Right lobe of liver (tissue), 4 donors: Measurements from ENCODE around the gene PGM3.

Experiments
- POLR2A ChIP-seq: fragments of 450-650 bp; IDR thresholded peaks from one replicate; pipeline ENCODE4 v1.6.1; 2017; ENCODE audit warnings: antibody characterized with exemption, mild to moderate bottlenecking
- TF ChIP-seq, protein P1 (sequence below), 4 donors: fragments of 200-600 bp in 3 of 4; fragments of 450-650 bp in 1 of 4; IDR thresholded peaks; one replicate each; pipeline versions ENCODE4 v1.5.1 to v1.8.0; 2016 to 2022; ENCODE audit warnings: antibody characterized with exemption in 4 of 4, mild to moderate bottlenecking in 2 of 4
- donor health status: DM: no; HTN: no; CAD: no.
- donor health status: DM: no; HTN: no; CAD: no.
- donor health status: DM: no; HTN: yes; CAD: no.

DNA sequence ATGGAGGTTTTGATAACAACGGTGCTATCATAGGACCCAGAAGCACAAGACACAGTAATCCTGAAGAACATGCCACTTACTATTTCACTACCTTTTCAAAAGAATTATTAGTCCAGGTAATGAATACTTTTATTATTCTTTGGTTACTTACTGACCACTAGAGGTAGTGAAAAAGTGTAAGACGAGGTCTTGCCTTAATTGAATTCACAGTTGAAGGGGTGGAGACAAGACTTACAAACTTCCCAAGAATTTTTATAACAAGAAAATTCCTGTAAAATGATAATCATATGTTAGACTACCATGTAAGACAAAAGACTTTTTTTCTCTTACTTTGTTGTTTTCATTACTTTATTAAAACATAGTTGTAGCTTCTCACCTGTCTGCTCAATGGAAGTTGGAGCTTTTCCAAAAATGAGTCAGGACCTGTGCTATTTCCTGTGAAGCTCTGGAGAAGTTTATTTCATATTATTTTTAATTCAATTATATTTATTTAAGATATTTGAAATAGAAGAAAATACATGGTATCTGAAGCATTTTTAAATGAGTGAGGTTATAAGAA lies 73.2 kb downstream of the PGM3 start:
- TF ChIP-seq, protein P1, sequence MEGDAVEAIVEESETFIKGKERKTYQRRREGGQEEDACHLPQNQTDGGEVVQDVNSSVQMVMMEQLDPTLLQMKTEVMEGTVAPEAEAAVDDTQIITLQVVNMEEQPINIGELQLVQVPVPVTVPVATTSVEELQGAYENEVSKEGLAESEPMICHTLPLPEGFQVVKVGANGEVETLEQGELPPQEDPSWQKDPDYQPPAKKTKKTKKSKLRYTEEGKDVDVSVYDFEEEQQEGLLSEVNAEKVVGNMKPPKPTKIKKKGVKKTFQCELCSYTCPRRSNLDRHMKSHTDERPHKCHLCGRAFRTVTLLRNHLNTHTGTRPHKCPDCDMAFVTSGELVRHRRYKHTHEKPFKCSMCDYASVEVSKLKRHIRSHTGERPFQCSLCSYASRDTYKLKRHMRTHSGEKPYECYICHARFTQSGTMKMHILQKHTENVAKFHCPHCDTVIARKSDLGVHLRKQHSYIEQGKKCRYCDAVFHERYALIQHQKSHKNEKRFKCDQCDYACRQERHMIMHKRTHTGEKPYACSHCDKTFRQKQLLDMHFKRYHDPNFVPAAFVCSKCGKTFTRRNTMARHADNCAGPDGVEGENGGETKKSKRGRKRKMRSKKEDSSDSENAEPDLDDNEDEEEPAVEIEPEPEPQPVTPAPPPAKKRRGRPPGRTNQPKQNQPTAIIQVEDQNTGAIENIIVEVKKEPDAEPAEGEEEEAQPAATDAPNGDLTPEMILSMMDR (IDR thresholded peaks at IDR 0.05): no peak
- no peak for TF ChIP-seq POLR2A
